H4 (cell line): Measurements from ENCODE around the gene DNMT3A. TPM values are rescaled to one million over a fixed set of nuclear protein-coding genes. Genes with fewer than 3 reads are reported as not detected.

Experiments used
- DNase-seq: peaks from one replicate; pipeline ENCODE4 v3.0.0-alpha.2; 2015; ENCODE audit warnings: low spot score
- total RNA-seq: library from RNA; depleted of rRNA; stranded (reverse); fragments of >200 nt; shearing (Covaris generic); gene quantifications from 2 replicates; pipeline ENCODE4 v1.2.3, GENCODE V29; 2014

DNMT3A gene
- total RNA-seq, 1 experiment from 2014 or later, result 2.4 TPM

- DNase-seq, result no peak
Measured at GRCh38 chr2:25258847-25259736, 82.6 kb downstream of the DNMT3A start.

- DNase-seq, result no peak
Measured at GRCh38 chr2:25257931-25258846, 83.5 kb downstream of the DNMT3A start.

- no peak for DNase-seq
Measured at GRCh38 chr2:25257032-25257552, 84.6 kb downstream of the DNMT3A start.

- no peak for DNase-seq
Measured at GRCh38 chr2:25256488-25256875, 85.2 kb downstream of the DNMT3A start.

- DNase-seq, result no peak
Measured at GRCh38 chr2:25255745-25256487, 85.8 kb downstream of the DNMT3A start.

GRCh38 chr2:25254961-25255360 lies 86.8 kb downstream of the DNMT3A start:
- no peak for DNase-seq

GRCh38 chr2:25253153-25253626 lies 88.5 kb downstream of the DNMT3A start:
- no peak for DNase-seq

GRCh38 chr2:25252291-25253152 lies 89.2 kb downstream of the DNMT3A start:
- no peak for DNase-seq

GRCh38 chr2:25251422-25252273 lies 90.1 kb downstream of the DNMT3A start:
- DNase-seq, result no peak

GRCh38 chr2:25251071-25251421 lies 90.7 kb downstream of the DNMT3A start:
- DNase-seq, result no peak

- DNase-seq, result no peak
Measured at GRCh38 chr2:25250331-25251070, 91.2 kb downstream of the DNMT3A start.

- DNase-seq, result no peak
Measured at GRCh38 chr2:25249785-25250184, 91.9 kb downstream of the DNMT3A start.

- DNase-seq, result no peak
Measured at GRCh38 chr2:25247792-25248512, 93.8 kb downstream of the DNMT3A start.

GRCh38 chr2:25246558-25247290 lies 95.0 kb downstream of the DNMT3A start:
- DNase-seq, result no peak

- no peak for DNase-seq
Measured at GRCh38 chr2:25246001-25246400, 95.7 kb downstream of the DNMT3A start.

- DNase-seq, result no peak
Measured at GRCh38 chr2:25245141-25245540, 96.6 kb downstream of the DNMT3A start.

- DNase-seq, result no peak
Measured at GRCh38 chr2:25243995-25244394, 97.7 kb downstream of the DNMT3A start.

- no peak for DNase-seq
Measured at GRCh38 chr2:25241452-25241851, 100.3 kb downstream of the DNMT3A start.
